A673 (cell line): ENCODE data around the gene NAALADL2.

Experiments used
- EZH2 ChIP-seq: fragments of 200-600 bp; sonication (generic); IDR thresholded peaks from 2 replicates; pipeline ENCODE4 v1.6.1; 2017; ENCODE audit warnings: borderline replicate concordance, low read depth, mild to moderate bottlenecking, mixed read lengths, antibody characterized with exemption, low read length; ENCODE audit not compliant: poor library complexity, severe bottlenecking
- TF ChIP-seq, protein P1 (sequence below): fragments of 300-800, 200-600 bp; sonication (generic); conservative IDR thresholded peaks from 2 replicates; pipeline ENCODE4 v1.5.1; 2017; ENCODE audit warnings: low read depth, mild to moderate bottlenecking, antibody characterized with exemption, low read length, moderate library complexity, mixed read lengths

- TF ChIP-seq, protein P1, sequence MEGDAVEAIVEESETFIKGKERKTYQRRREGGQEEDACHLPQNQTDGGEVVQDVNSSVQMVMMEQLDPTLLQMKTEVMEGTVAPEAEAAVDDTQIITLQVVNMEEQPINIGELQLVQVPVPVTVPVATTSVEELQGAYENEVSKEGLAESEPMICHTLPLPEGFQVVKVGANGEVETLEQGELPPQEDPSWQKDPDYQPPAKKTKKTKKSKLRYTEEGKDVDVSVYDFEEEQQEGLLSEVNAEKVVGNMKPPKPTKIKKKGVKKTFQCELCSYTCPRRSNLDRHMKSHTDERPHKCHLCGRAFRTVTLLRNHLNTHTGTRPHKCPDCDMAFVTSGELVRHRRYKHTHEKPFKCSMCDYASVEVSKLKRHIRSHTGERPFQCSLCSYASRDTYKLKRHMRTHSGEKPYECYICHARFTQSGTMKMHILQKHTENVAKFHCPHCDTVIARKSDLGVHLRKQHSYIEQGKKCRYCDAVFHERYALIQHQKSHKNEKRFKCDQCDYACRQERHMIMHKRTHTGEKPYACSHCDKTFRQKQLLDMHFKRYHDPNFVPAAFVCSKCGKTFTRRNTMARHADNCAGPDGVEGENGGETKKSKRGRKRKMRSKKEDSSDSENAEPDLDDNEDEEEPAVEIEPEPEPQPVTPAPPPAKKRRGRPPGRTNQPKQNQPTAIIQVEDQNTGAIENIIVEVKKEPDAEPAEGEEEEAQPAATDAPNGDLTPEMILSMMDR: no peak
- no peak for TF ChIP-seq EZH2
These were observed 653.6 kb downstream of the NAALADL2 start for GRCh38 chr3:175512700-175513099.
